ENCODE measurements around the gene MRPS24. TPM values are rescaled to one million over a fixed set of nuclear protein-coding genes. Genes with fewer than 3 reads are reported as not detected.
"Not testable (repeated sequence)": the region's sequence is repeated elsewhere in the genome, so short reads cannot be mapped to it uniquely, and the experiment has no call there.

The MRPS24 gene
- total and polyA plus RNA-seq, 8 donors = 42.2 to 77.0 (median 59.4) TPM

GRCh38 chr7:43844662-43845061 lies 24.7 kb downstream of the MRPS24 start:
- intact Hi-C loops (cut with DNase I) = loop anchor here in 1 of 3 donors (10.0 kb wide), 1 partner anchor 270 kb away; no protein-coding TSS in a partner anchor
- H3K36me3 ChIP-seq = no peaks in the 10 kb centered on the region
- H3K4me1 ChIP-seq = no peaks in the 10 kb centered on the region
- no peak overlapping the region for H3K4me3 ChIP-seq
- DNase-seq (no peak), FAIRE-seq (no peak), ATAC-seq (no peak)
- no peak for TF ChIP-seq CTCF (IDR thresholded peaks at IDR 0.05)
- H3K27ac ChIP-seq = no peak overlapping the region
- no peaks in the 10 kb centered on the region for H3K27me3 ChIP-seq
- no peaks in the 10 kb centered on the region for H3K9me3 ChIP-seq
- 77 to 82% methylated on average over 2 of the region's 2 CpGs for WGBS, 2 donors

GRCh38 chr7:43844257-43844656 lies 25.1 kb downstream of the MRPS24 start:
- no peak overlapping the region for H3K4me3 ChIP-seq
- DNase-seq (no peak), FAIRE-seq (no peak), ATAC-seq (no peak)
- H3K27me3 ChIP-seq = no peaks in the 10 kb centered on the region
- 95 to 96% methylated on average over 2 of the region's 2 CpGs for WGBS, 2 donors
- intact Hi-C loops (cut with DNase I) = loop anchor here in 1 of 3 donors (10.0 kb wide), 1 partner anchor 269 kb away; no protein-coding TSS in a partner anchor
- H3K27ac ChIP-seq = no peak overlapping the region
- H3K36me3 ChIP-seq = no peaks in the 10 kb centered on the region
- H3K4me1 ChIP-seq = no peaks in the 10 kb centered on the region
- no peak for TF ChIP-seq CTCF (IDR thresholded peaks at IDR 0.05)
- no peaks in the 10 kb centered on the region for H3K9me3 ChIP-seq

- H3K27me3 ChIP-seq = no peaks in the 10 kb centered on the region
- H3K4me1 ChIP-seq = no peaks in the 10 kb centered on the region
- ATAC-seq (no peak), DNase-seq (no peak), FAIRE-seq (no peak)
- H3K4me3 ChIP-seq = no peak overlapping the region
- WGBS, 2 donors = 95 to 96% methylated on average over 4 of the region's 4 CpGs
- TF ChIP-seq CTCF (IDR thresholded peaks at IDR 0.05) = no peak
- intact Hi-C loops (cut with DNase I) = loop anchor here in 1 of 3 donors (10.0 kb wide), 1 partner anchor 268 kb away; no protein-coding TSS in a partner anchor
- H3K36me3 ChIP-seq = no peaks in the 10 kb centered on the region
- H3K9me3 ChIP-seq = no peaks in the 10 kb centered on the region
- H3K27ac ChIP-seq = no peak overlapping the region
Measured at GRCh38 chr7:43843296-43843695, 26.0 kb downstream of the MRPS24 start.

- intact Hi-C loops (cut with DNase I) = no loop called here
- ATAC-seq = peak in 1 of 4 donors; percentile 25
- TF ChIP-seq CTCF (IDR thresholded peaks at IDR 0.05) = no peak
- no peak for DNase-seq
- 62% methylated on average over 9 of the region's 9 CpGs for WGBS, 2 donors
- Histone ChIP-seq H3K9me3 (no peaks in the 10 kb centered on the region), H3K27ac (no peak overlapping the region), H3K4me3 (no peak overlapping the region), H3K4me1 (no peaks in the 10 kb centered on the region), H3K36me3 (no peaks in the 10 kb centered on the region), H3K27me3 (no peaks in the 10 kb centered on the region)
- no peak for FAIRE-seq
Measured at GRCh38 chr7:43838201-43838658, 31.1 kb downstream of the MRPS24 start.

- DNase-seq = no peak
- intact Hi-C loops (cut with DNase I) = no loop called here
- H3K4me3 ChIP-seq = peak overlapping the region in 1 of 4 donors; percentile 11
- ATAC-seq = peak in 2 of 4 donors; percentile 24 to 37
- FAIRE-seq = no peak
- TF ChIP-seq CTCF (IDR thresholded peaks at IDR 0.05) = no peak
- 74 to 79% methylated on average over 8 of the region's 8 CpGs for WGBS, 2 donors
- no peak overlapping the region for H3K27ac ChIP-seq
- H3K36me3 ChIP-seq = no peaks in the 10 kb centered on the region
- no peaks in the 10 kb centered on the region for H3K9me3 ChIP-seq
- no peaks in the 10 kb centered on the region for H3K4me1 ChIP-seq
- no peaks in the 10 kb centered on the region for H3K27me3 ChIP-seq
Measured at GRCh38 chr7:43834463-43835251, 34.7 kb downstream of the MRPS24 start.

- H3K36me3 ChIP-seq, ATAC-seq: not testable (repeated sequence)
Measured at GRCh38 chr7:43830917-43831316, 38.4 kb downstream of the MRPS24 start.

More at GRCh38 chr7:43830917-43831316, 38.4 kb downstream of the MRPS24 start:
- FAIRE-seq; DNase-seq; H3K27me3 ChIP-seq; H3K4me3 ChIP-seq; H3K9me3 ChIP-seq; H3K27ac ChIP-seq; H3K4me1 ChIP-seq; intact Hi-C loops (cut with DNase I): not testable (repeated sequence)
